ENCODE data around the gene PPP6R3.
"Not testable (repeated sequence)": the region's sequence is repeated elsewhere in the genome, so short reads cannot be mapped to it uniquely, and the experiment has no call there.

The PPP6R3 gene, protein sequence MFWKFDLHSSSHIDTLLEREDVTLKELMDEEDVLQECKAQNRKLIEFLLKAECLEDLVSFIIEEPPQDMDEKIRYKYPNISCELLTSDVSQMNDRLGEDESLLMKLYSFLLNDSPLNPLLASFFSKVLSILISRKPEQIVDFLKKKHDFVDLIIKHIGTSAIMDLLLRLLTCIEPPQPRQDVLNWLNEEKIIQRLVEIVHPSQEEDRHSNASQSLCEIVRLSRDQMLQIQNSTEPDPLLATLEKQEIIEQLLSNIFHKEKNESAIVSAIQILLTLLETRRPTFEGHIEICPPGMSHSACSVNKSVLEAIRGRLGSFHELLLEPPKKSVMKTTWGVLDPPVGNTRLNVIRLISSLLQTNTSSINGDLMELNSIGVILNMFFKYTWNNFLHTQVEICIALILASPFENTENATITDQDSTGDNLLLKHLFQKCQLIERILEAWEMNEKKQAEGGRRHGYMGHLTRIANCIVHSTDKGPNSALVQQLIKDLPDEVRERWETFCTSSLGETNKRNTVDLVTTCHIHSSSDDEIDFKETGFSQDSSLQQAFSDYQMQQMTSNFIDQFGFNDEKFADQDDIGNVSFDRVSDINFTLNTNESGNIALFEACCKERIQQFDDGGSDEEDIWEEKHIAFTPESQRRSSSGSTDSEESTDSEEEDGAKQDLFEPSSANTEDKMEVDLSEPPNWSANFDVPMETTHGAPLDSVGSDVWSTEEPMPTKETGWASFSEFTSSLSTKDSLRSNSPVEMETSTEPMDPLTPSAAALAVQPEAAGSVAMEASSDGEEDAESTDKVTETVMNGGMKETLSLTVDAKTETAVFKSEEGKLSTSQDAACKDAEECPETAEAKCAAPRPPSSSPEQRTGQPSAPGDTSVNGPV

DNA sequence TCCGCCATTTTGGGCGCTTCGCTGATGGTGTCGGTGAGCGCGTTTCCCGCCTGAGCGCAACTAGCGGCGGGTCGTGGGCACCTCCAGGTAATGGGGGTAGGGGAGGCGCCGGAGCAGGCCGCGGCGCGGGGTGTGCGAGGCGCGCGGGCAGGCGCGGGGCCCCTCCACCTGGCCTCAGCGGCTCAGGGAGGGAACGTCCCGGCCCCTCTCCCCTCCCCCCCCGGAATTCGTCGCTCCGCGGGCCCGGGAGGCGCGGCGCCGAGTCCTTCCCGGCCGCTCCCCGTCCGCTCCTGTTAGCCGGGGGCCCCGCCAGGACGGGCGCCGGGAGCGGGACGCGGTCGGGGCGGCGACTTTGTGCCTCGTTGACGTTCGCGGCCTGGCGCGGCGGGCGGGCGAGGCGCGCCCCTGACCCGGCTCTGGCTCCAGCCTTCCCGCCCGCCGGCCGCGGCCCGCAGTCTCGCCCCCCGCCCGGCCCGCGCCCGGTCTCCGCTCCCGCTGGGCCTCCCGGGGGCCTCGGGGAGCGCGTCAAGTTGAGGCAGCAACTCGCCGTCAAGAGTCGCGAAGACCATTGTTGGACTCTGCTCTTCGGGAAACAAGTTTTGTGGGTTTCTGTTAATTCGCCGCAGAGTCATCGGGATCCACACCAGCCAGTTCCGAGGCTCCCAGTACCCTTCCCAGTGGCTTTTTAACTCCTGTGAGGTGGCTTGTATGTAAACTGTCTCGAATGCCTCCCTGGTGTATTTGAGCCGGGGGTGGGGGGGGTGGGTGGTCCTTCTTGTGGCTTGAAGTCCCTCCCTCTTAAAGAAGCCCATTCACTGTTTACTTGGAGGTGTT is at the start of gene PPP6R3:
Gene PPP6R3, plus strand, starts transcription at position 12 of the 834 bp plus-strand sequence. CDS start 76,913 bp downstream, outside the sequence.
- peak; percentile 66 for DNase-seq

DNA sequence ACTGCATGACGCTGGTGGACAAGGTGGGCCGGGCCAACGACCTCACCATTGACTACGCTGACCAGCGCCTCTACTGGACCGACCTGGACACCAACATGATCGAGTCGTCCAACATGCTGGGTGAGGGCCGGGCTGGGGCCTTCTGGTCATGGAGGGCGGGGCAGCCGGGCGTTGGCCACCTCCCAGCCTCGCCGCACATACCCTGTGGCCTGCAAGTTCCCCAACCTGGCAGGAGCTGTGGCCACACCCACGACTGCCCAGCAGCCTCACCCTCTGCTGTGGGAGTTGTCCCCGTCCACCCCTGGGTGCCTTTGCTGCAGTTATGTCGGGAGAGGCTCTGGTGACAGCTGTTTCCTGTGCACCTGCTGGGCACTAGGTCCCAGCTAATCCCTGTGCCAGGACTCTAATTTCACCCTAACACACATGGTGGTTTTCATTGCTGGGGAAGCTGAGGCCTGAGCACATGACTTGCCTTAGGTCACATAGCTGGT is 49.0 kb upstream of the PPP6R3 start:
- no peak for DNase-seq

DNA sequence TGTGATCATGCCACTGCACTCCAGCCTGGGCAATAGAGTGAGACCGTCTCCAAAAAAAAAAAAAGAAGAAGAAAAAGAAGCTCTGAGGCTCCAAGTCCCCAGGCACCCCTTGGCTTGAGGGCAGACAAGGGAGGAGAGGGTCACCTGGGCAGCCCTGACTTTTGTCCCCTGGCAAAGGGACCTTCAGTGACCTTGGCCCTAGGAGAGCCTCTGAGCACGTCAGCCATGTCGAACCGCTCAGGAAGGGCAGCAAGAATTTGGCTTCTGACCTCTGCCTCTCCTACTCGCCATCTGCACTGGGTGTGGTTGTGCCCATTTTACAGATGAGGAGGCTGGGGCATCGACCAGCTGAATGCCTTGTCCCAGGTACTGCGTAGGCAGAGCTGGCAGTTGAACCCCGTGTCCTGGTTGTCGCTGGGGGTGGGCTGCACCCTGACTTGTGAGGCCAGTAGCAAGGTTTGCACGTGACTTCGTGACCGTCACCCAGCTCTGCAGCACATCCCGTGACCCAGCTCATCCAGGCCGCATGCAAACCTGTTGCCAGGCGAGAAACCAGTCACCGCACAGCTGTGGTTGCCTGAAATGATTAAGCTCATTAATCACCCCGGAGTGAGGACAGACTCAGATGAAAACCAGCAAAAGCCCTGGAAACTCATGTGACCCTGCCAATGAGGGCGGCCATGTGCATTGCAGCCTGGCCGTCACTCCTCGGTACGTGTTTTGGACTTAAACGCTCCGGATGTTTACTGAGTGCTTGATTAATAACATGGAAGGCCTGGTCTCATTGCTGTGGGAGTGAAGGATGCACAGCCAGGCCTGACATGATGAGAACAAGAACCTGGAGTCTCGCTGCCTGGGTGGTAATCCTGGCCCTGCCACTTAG is 47.7 kb upstream of the PPP6R3 start:
- DNase-seq: no peak

DNA sequence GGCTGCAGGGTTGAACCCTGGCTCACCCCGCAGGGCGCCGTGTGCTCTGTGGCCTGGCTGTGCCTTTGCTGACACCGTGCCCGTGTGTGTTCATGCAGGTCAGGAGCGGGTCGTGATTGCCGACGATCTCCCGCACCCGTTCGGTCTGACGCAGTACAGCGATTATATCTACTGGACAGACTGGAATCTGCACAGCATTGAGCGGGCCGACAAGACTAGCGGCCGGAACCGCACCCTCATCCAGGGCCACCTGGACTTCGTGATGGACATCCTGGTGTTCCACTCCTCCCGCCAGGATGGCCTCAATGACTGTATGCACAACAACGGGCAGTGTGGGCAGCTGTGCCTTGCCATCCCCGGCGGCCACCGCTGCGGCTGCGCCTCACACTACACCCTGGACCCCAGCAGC is 47.0 kb upstream of the PPP6R3 start:
- no peak for DNase-seq

DNA sequence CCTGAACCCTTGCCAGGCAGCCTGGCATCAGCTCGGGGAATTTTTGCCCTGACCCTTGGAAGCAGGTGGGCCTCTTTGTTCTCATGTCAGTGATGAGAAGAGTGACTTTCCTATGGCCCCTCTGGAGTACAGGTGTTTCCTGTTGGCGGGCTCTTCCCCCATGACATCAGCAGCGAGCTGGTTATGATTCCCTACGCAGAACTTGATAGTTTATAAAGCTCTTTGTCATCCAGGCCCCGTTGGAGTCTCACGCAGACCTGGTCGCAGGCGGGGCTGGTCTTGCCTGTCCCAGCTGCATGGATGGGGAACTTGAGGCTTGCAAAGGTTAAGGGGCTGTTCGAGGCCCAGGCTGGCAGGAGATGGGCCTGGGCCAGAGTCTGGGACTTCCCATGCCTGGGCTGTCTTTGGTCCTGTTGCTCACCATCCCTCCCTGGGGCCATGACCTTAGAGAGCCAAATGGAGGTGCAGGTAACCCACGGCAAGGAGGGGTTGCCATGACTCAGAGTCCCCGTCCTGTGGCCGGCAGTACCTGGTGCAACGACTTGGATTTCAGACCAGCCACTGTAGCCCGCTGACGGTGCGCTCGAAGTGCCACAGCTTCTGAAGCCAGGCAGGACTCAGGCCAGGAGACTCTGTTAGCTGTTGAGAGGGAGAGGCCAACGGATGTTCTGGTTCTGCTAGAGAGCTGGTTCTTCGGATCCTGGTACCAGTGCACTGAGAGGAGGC is 45.9 kb upstream of the PPP6R3 start:
- no peak for DNase-seq

DNA sequence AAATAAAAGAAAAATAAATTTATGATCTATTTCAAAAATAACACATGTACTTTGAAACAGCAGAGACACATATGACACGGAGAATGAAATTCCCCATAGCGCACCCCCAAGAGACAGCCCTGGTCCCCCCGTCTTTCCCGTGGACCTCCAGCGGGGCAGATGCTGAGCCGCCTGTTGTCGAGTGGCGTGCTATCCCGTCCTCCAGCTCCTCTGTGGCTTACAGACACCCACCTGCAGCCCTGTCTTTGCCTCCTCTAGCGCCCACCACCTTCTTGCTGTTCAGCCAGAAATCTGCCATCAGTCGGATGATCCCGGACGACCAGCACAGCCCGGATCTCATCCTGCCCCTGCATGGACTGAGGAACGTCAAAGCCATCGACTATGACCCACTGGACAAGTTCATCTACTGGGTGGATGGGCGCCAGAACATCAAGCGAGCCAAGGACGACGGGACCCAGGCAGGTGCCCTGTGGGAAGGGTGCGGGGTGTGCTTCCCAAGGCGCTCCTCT is 44.4 kb upstream of the PPP6R3 start:
- no peak for DNase-seq

DNA sequence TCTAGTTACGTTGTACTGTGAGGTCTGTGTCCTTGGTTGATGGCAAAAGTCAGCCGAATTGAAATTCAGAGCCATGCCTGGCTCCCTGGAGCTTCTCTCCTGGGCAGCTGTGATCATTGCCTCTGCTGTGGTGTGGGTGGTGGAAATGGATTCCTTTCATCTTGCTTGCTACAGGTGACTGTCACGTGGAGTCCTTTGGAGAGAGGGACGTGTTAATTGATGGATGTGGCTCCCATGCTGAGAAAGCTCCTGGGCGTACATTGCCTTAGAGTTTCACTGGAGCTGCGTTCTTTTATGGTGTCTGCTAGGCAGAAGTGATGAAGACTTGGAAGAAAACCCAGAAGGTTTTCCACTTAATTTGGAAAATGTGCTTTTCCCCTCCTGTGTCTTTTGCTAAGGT is 41.9 kb upstream of the PPP6R3 start:
- no peak for DNase-seq

DNA sequence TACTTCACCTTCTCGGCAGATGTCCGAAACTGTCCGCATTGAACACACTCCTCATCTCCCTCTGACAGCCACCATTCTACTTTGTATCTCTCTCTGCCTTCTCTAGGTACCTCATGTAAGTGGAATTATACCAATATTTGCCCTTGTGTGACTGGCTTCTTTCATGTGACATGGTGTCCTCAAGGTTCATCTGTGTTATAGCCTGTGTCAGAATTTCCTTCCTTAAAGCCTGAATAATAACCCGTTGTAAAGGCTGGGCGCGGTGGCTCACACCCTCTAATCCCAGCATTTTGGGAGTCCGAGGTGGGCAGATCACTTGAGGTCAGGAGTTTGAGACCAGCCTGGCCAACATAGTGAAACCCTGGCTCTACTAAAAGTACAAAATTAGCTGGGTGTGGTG is 40.4 kb upstream of the PPP6R3 start:
- DNase-seq: no peak

DNA sequence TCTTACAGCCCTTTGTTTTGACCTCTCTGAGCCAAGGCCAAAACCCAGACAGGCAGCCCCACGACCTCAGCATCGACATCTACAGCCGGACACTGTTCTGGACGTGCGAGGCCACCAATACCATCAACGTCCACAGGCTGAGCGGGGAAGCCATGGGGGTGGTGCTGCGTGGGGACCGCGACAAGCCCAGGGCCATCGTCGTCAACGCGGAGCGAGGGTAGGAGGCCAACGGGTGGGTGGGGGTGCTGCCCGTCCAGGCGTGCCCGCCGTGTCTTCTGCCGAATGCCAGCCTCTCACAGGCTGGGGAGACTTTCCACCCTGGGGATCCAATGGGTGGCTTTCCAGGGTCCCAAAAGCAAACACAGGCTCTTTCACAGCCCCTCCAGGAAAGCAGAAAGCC is 37.1 kb upstream of the PPP6R3 start:
- DNase-seq: no peak

DNA sequence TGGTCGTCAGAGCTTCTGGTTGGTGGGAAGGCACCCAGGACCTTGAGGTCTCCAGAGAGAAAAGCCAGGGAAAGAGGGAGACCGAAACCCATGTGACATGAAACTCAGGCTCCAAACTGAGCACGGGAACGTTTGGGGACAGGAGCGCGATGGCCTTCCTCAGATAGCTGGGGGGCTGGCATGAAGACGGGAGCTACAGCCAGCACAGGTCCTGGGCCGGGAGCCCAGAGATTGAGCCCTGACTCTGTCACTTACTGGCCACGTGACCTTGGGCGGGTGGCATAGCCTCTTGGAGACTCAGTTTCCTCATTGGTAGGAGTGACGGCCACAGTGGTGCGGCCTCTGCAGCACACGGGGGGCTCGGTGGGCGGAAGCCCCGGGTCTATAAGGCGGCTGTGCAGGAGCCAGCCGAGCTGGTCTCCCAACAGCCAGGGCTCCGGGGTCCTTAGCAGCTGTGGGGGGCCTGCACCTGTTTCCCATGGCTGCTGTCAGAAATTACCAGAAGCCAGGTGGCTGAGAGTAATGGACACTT is 36.4 kb upstream of the PPP6R3 start:
- no peak for DNase-seq

DNA sequence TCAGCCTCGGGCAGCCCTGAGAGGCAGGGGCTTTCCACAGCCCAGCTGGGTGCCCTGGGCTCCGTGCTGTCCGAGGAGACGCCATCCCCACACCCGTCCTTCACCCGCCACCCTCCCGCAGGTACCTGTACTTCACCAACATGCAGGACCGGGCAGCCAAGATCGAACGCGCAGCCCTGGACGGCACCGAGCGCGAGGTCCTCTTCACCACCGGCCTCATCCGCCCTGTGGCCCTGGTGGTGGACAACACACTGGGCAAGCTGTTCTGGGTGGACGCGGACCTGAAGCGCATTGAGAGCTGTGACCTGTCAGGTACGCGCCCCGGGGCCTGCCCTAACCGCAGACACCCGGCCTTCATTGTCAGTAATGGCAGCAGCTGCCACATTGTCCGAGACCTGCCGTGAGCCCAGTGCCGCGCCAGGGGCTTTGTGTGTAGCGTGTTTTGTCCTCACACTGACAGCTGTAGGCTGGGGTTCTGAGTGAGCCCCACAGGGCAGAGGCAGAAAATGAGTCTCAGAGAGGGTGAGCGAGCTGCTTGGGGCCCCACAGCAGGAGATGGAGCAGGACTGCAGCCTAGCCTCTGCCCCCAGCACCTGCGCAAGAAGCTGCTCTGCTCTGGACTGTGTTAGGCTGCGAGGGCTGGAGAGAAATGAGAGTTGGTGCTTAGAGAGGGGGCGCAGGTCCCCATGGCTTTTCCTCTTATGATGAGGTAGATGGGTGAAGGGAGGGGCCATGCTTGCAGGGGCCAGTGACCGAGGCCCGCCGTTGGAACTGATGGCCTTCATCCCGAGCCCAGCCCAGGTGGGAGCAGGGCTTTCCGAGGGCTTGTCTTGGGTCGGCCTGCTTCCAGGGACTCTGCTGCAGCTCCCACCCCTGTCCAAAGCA is 35.3 kb upstream of the PPP6R3 start:
- no peak for DNase-seq

DNA sequence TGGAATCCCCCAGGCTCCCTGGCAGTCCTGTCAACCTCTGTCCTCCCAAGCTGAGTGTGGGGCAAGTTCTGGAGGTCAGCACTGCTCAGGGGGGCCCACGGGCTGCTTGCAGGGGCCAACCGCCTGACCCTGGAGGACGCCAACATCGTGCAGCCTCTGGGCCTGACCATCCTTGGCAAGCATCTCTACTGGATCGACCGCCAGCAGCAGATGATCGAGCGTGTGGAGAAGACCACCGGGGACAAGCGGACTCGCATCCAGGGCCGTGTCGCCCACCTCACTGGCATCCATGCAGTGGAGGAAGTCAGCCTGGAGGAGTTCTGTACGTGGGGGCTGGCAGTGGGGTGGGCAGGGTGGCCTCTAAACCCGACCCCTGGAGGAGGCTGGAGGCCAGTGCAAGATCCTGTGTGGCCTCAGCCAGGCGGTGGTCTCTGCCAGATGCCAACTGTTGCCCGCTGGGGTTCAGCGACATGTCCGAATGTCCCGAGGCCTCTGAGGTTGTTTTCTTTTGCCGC is 34.6 kb upstream of the PPP6R3 start:
- DNase-seq: no peak

DNA sequence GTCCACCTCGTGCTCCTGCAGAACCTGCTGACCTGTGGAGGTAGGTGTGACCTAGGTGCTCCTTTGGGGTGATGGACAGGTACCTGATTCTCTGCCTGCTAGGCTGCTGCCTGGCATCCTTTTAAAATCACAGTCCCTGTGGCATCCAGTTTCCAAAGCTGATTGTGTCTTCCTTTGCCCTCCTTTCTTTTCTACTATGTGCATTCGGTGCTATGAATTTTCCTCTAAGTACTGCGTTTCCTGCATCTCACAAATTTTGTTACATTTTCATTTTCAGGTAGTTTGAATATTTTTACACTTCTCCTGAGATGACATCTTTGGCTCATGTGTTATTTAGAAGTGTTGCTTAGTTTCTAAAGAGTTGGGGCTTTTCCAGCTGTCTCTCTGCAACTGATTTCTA is 30.9 kb upstream of the PPP6R3 start:
- DNase-seq: no peak

DNA sequence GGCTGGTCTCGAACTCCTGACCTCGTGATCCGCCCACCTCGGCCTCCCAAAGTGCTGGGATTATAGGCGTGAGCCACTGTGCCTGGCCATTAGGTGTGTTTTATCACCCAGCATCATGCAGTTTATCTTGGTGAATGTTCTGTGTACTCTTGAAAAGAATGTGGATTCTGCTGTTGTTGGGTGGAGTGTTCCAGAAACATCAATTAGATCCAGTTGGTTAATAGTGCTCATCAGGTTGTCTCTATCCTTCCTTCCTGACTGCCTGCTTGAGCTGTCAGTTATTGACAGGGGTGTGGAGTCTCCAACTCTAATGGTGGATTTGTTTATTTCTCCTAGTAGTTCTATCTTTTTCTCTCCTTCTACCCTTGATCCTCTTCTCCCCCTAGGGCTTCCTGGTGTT is 30.2 kb upstream of the PPP6R3 start:
- DNase-seq: no peak

DNA sequence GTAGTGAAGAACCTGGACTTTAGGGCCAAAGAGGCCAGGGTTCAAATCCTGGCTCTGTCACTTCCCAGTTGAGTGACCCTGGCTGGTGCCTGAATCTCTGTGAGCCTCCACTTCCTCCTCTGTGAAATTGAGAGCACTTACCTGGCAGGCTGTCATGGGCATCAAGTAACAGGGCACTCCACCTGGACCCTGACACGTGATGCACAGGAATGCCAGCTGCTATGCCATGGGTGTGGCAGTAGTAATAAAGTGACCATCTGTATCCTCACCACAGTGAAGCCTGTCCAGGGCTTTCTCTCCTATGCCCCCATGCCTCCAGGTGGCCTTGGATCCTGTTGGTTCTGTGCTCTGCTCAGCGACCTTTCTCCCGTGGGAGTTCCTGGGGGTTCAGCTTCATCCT is 29.8 kb upstream of the PPP6R3 start:
- no peak for DNase-seq

DNA sequence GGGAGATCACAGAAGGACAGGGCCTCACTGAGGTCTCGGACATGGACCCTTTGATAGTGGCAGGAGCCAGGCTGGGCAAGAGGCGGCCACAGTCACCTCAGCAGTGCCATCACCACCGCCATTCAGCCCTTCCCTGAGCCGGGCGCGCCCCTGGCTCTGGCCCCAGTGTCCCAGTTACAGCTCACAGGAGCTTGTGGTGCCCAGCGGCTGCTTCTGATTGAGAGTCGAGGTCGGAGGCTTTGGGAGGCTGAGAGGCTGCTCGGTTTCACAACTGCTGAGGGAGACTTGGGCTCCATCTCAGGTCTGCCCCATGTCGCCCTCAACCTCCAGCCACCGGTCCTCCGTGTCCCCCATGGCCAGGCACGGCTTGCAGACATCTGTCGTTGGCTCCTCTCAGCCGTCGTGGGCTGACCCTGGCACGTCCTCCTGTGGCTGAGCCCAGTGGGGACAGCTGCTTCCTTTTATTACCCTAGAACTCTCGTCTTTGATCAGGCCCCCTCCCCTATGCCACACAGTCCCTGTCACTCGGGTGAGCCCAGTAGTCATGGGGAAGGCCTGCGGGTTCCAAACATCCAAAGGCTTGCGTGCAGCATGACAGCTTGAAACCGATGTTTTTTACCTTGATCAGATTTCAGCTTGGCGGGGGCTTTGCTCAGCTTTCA is 28.4 kb upstream of the PPP6R3 start:
- DNase-seq: no peak

DNA sequence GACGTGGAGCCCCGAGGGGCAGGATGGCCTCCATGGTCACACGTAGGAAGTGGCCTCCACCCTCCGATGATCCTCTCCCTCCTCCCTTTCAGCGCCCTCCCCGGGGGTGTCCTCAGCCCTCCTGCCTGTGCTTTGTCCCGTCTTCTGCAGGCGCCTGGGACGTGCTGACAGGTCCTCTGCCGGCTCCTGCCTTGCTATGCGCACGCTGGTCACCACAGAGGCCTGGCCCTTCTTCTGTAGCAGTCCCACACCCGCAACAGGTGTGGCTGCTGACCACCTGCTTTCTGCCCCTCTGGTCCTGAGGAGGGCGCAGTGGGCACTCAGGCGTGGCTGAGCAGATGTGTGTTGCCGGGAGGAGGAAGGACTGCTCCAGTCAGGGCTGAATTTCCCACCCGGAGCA is 27.7 kb upstream of the PPP6R3 start:
- no peak for DNase-seq

DNA sequence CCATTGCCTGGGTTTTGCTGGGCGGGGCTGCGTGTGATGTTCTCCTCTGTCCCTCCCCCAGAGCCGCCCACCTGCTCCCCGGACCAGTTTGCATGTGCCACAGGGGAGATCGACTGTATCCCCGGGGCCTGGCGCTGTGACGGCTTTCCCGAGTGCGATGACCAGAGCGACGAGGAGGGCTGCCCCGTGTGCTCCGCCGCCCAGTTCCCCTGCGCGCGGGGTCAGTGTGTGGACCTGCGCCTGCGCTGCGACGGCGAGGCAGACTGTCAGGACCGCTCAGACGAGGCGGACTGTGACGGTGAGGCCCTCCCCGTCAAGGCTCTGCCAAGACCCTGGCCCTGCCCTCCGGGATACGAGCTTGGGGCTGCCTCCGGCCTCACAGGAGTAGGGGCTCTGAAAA is 27.0 kb upstream of the PPP6R3 start:
- DNase-seq: no peak

DNA sequence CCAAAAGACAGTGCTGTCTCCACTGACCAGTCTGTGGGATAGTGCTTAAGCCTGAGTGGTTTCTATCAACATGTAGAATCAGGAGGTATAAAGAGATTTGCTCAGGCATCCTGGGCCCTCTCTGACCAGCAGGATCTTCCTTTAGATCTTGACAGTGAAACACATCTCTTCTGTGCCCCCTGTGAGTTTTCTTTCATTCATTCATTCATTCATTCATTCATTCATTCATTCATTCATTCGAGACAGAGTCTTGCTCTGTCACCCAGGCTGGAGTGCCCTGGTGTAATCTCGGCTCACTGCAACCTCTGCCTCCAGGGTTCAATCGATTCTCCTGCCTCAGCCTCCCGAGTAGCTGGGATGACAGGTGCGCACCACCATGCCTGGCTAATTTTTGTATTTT is 26.4 kb upstream of the PPP6R3 start:
- DNase-seq: not testable (repeated sequence)
